Measurements from ENCODE around the gene CCND2. TPM values are rescaled to one million over a fixed set of nuclear protein-coding genes. Genes with fewer than 3 reads are reported as not detected.

CCND2 gene
- total and polyA plus RNA-seq, 9 of the 15 experiments (the other 6 are each of a cell fraction or from before 2014, with no cell fraction given): 13.6 to 99.3 (median 39.6) TPM

GRCh38 chr12:4276524-4277204, 3.1 kb downstream of the CCND2 start (continued):
- TF ChIP-seq, protein P1, sequence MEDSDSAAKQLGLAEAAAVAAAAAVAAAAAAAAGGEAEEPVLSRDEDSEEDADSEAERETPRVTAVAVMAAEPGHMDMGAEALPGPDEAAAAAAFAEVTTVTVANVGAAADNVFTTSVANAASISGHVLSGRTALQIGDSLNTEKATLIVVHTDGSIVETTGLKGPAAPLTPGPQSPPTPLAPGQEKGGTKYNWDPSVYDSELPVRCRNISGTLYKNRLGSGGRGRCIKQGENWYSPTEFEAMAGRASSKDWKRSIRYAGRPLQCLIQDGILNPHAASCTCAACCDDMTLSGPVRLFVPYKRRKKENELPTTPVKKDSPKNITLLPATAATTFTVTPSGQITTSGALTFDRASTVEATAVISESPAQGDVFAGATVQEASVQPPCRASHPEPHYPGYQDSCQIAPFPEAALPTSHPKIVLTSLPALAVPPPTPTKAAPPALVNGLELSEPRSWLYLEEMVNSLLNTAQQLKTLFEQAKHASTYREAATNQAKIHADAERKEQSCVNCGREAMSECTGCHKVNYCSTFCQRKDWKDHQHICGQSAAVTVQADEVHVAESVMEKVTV (CRISPR knock-in tag; IDR thresholded peaks at IDR 0.05): peak; percentile 80
- peak; percentile 76 for TF ChIP-seq TEAD4 (IDR thresholded peaks at IDR 0.05; ENCODE audit: low read length)
- 0 out of 2 replicates have a peak, but pooled peaks have one; percentile 66 for TF ChIP-seq TEAD4 (CRISPR knock-in tag; IDR thresholded peaks at IDR 0.05; ENCODE audit: borderline replicate concordance)
- TF ChIP-seq, protein P2, sequence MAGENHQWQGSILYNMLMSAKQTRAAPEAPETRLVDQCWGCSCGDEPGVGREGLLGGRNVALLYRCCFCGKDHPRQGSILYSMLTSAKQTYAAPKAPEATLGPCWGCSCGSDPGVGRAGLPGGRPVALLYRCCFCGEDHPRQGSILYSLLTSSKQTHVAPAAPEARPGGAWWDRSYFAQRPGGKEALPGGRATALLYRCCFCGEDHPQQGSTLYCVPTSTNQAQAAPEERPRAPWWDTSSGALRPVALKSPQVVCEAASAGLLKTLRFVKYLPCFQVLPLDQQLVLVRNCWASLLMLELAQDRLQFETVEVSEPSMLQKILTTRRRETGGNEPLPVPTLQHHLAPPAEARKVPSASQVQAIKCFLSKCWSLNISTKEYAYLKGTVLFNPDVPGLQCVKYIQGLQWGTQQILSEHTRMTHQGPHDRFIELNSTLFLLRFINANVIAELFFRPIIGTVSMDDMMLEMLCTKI (IDR thresholded peaks at IDR 0.05; ENCODE audit: partially characterized antibody): no peak
- 0 out of 2 replicates have a peak, but pooled peaks have one; percentile 22 for TF ChIP-seq POLR2AphosphoS5 (IDR thresholded peaks at IDR 0.05; ENCODE audit: control insufficient read depth, insufficient read depth, low read depth, low read length)
- 0 out of 2 replicates have a peak, but pooled peaks have one; percentile 53 for TF ChIP-seq RB1 (IDR thresholded peaks at IDR 0.05; ENCODE audit: low read depth)
- no peak for TF ChIP-seq MEF2D (tag; conservative IDR thresholded peaks at IDR 0.05; ENCODE audit: low read depth)
- TF ChIP-seq ZKSCAN1 (IDR thresholded peaks at IDR 0.05; ENCODE audit: low read depth, low read length): no peak
- TF ChIP-seq, protein P3, sequence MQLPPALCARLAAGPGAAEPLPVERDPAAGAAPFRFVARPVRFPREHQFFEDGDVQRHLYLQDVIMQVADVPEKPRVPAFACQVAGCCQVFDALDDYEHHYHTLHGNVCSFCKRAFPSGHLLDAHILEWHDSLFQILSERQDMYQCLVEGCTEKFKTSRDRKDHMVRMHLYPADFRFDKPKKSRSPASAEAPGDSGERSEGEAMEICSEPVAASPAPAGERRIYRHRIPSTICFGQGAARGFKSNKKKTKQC (CRISPR knock-in tag; IDR thresholded peaks at IDR 0.05): no peak
- TF ChIP-seq TEAD1 (CRISPR knock-in tag; IDR thresholded peaks at IDR 0.05): peak; percentile 90 to 98
- TF ChIP-seq, protein P4, sequence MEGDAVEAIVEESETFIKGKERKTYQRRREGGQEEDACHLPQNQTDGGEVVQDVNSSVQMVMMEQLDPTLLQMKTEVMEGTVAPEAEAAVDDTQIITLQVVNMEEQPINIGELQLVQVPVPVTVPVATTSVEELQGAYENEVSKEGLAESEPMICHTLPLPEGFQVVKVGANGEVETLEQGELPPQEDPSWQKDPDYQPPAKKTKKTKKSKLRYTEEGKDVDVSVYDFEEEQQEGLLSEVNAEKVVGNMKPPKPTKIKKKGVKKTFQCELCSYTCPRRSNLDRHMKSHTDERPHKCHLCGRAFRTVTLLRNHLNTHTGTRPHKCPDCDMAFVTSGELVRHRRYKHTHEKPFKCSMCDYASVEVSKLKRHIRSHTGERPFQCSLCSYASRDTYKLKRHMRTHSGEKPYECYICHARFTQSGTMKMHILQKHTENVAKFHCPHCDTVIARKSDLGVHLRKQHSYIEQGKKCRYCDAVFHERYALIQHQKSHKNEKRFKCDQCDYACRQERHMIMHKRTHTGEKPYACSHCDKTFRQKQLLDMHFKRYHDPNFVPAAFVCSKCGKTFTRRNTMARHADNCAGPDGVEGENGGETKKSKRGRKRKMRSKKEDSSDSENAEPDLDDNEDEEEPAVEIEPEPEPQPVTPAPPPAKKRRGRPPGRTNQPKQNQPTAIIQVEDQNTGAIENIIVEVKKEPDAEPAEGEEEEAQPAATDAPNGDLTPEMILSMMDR (IDR thresholded peaks at IDR 0.05 in 2 of 3, conservative IDR thresholded peaks at IDR 0.05 in 1 of 3; ENCODE audit: insufficient read depth in 2 of 3, low read depth in 1 of 3, low read length in 3 of 3): peak; percentile 77 to 86 (median 78)
- peak; percentile 51; the same call in 1 of the 2 replicates for TF ChIP-seq ESRRA (IDR thresholded peaks at IDR 0.05; ENCODE audit: borderline replicate concordance, low read depth)
- TF ChIP-seq NR2C2 (CRISPR knock-in tag; IDR thresholded peaks at IDR 0.05): no peak
- TF ChIP-seq NR2C2 (tag; IDR thresholded peaks at IDR 0.05): peak; percentile 36; the same call in 1 of the 2 replicates
- TF ChIP-seq ATF1 (CRISPR knock-in tag; IDR thresholded peaks at IDR 0.05): no peak
- TF ChIP-seq ATF1 (tag; IDR thresholded peaks at IDR 0.05): 0 out of 2 replicates have a peak, but pooled peaks have one; percentile 14
- no peak for TF ChIP-seq ZNF76 (CRISPR knock-in tag; IDR thresholded peaks at IDR 0.05; ENCODE audit: borderline replicate concordance)
- TF ChIP-seq KLF16 (IDR thresholded peaks at IDR 0.05): no peak
- peak; percentile 82 for TF ChIP-seq JUND (IDR thresholded peaks at IDR 0.05; ENCODE audit: borderline replicate concordance, low read depth, low read length)
- TF ChIP-seq JUND (tag; IDR thresholded peaks at IDR 0.05; ENCODE audit: borderline replicate concordance, low read depth, low read length): peak; percentile 76; the same call in 1 of the 3 replicates
- no peak for TF ChIP-seq TGIF2 (CRISPR knock-in tag; IDR thresholded peaks at IDR 0.05)
- TF ChIP-seq RAD21 (CRISPR knock-in tag; conservative IDR thresholded peaks at IDR 0.05 in 1 of 2, IDR thresholded peaks at IDR 0.05 in 1 of 2): peak; percentile 80 to 84
- TF ChIP-seq TBL1XR1 (IDR thresholded peaks at IDR 0.05; ENCODE audit: low read length in 2 of 2): peak in 1 of 2 experiments; percentile 27; a peak in 1 of 4 replicates
- TF ChIP-seq SMARCA4 (IDR thresholded peaks at IDR 0.05): 0 out of 2 replicates have a peak, but pooled peaks have one; percentile 9

Data from K562 (cell line).